DMS153 treated with DMSO at 0.1 percent for 48 hours (cell line): ENCODE data around the gene RTL1.
A peak's percentile ranks its signal among the peaks of the same experiment; 100 is the strongest.

Source experiments
- DNase-seq: peaks from one replicate; lab custom pipeline; 2025; ENCODE audit not compliant: unreplicated experiment; lab: John Stamatoyannopoulos, UW

Gene RTL1

DNA sequence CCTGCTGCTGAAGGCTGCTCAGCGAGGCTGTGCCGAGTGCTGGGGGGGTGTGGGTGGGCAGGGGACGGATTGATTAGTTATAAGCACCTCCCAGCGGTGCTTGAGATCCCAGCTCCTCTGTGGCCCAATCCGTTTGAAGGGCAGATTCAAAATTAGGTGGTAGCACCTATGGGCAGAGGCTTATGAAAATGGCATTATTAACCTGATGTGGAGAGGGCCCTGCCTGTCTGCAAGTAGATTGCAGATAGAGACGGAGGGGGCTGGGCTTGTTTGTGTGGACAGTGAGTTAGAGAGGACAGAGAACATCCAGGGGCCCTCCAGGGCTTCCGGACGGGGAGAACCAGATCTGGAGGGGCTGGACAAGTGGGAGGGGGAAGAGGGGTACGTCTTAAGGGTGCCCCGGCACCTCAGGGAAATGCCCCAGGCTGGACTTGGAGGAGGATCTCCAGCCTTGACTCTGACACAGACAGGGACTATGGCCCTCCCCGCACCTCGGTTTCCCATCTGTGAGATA lies at the start of gene RTL1:
RTL1 (minus strand) TSS at position 51 of the 514 bp plus-strand sequence. CDS start 18,934 bp downstream, outside the sequence.
- no peak for DNase-seq

DNA sequence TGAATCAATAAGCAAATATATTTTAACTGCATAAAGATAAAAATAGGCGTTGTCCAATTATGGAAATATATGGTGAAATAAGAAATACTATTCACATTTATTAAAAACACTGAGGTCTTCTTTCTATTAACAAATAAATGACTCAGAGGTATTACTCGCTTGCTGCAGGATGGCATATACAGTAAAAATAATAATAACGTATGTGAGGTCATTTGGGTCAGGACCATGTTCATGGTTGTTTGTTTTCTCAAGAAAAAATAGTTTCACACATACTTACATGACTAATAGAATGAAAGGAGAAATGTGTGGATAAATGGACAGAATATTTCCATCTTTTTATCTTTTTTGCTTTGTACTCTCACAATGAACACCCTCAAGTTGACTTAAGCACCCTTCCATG lies 46.5 kb upstream of the RTL1 start:
- no peak for DNase-seq

GRCh38 chr14:100944052-100944451 lies 40.5 kb upstream of the RTL1 start:
- DNase-seq, result no peak

GRCh38 chr14:100930270-100930669 lies 26.7 kb upstream of the RTL1 start:
- DNase-seq, result no peak

DNA sequence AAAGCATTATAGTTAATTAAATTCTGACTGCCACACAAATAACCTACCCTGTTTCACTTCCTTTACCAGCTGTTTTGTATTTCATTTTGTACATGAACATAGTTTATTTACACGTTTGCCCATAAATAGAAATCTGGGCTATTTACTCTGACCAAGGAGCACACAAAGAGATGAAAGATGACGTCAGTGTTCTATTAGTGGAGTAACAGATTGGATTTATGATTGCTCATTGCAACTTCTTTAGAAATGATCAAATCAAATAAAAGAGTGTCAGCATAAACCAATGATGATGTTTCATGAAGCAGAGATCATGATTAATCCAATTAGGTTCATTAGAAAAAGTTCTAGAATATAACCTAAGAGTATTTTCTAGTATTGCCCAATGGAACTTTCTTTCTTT lies 12.0 kb upstream of the RTL1 start:
- no peak for DNase-seq

DNA sequence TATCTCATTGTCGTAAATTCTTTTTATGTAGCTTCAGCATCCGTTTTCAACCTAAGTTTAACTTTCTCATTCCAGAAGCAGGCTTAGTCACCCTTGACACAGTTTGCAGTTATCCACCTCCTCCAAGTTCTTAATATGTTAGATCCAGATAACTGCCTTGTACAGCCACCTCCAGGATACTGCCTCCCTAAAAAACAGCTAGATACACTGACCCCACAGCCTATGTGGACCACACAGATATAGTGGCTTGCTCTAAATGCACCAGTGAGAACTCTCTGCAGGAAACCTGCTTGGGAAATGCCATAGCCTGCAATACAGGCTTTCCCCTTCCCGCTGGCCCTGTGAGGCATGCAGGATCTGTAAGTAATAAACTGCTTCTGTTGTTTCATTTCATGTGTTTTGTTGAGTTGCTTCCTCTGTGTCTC lies 11.1 kb upstream of the RTL1 start:
- no peak for DNase-seq

GRCh38 chr14:100911665-100912316 lies 8.3 kb upstream of the RTL1 start:
- peak; percentile 6 for DNase-seq

DNA sequence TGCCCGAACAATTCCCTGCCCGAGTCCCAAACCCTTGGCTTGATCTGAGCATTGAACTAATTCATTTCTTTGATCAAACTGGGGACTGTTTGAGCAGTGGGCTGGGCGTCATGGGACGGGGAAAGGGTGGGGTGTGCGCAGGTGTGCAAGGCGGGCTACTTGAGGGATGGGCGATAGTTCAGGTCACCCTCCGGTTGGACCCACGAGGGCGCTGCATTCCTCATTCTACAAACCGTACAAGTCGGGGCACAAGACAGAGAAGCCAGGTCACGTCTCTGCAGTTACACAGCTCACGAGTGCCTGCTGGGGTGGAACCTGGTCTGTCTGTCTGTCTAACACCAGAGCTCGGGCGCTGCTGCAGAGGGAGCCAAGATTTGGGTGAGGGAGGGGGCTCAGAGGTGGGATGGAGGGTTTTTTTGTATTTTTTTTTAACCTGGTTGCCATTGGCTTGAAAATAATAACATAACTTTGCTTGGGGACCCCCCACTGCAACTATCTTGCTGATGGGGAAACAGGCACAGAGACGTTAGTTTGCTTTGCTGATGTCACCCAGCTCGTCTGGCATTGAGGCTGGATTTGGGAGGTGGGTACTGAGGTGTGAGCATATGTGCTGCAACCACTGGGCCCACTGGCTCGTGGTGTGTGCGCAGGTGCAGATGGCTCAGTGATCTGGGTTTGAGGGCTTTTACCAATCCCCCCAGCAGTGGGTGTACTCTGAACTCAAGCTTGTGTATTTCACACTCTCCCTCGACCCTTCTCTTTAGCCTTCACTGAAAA lies 7.6 kb upstream of the RTL1 start:
- no peak for DNase-seq

DNA sequence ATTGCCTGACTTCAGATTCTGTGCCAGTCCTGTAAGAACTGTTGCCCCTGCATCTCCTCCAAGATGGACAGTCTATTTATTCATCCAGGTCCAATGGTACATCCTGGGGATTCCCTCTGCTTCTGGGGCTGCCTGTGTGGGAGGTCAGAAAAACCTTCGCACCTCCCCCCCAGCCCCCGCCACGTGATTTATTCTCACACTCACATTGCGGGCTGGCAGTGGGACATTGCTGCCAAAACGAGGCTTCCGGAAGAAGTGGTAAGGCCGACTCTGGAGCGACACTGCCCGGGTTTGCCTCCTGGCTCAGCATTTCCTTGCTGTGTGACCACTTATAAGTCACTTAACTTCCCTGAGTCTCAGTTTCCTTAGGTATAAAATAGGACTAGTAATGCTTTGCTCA lies 5.9 kb upstream of the RTL1 start:
- no peak for DNase-seq

- DNase-seq, result no peak
These were observed 3.7 kb upstream of the RTL1 start for GRCh38 chr14:100907240-100907639.

DNA sequence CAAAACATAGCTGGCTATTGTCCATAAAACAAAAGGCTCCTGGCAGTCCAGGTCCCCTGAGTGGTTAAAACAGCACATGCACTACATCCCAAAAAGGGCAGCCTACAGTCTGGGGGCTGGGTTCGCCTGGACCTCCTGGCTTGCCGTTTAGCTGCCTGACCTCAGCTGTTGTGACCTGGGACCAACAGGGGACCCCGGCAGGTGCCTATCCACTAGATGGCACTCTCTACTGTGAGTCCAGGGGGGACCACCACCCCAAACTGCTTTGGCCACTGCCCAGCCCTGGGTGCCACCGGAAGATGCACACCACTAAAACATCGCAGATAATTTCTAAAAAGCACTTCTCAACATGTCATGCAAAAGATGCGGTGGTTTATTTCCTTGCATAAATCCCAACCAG lies 2.9 kb upstream of the RTL1 start:
- no peak for DNase-seq

DNA sequence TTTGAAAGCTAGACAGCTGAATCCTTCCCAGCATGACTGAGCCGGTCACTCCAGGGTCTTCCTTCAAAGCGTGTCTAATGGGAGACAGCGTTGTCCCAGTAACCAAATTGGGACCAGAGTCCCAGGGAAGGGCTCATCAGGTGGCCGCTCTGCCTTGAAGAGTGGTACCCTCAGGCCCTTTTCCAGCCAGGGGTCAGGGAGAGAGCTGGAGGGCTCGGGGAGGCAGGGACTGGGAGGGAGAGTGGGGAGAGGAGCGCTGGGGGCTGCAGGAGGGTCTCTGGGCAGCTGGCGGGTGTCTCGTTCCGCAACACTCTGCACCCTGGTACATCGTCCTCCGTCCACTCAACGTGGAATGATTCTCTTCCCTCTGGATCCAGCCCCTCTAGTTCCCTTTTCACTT lies 1.6 kb upstream of the RTL1 start:
- no peak for DNase-seq

GRCh38 chr14:100904307-100905087 lies 975 bp upstream of the RTL1 start:
- DNase-seq, result no peak

DNA sequence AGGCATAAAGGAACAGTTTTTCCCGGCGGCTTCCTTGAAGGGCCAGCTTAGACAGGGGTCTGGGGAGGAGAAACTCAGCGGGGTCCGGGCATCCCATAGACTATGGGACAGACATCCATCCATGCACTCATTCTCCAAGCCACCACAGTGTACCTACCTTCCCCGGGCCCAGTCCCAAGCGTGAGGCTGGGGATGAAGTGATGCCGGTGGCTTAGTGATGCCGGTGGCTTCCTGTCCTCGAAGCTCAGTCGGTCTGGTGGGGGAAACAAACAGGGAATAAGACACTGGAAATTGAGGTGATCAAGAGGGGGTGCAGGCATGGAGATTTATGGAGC lies 421 bp downstream of the RTL1 start:
- no peak for DNase-seq

DNA sequence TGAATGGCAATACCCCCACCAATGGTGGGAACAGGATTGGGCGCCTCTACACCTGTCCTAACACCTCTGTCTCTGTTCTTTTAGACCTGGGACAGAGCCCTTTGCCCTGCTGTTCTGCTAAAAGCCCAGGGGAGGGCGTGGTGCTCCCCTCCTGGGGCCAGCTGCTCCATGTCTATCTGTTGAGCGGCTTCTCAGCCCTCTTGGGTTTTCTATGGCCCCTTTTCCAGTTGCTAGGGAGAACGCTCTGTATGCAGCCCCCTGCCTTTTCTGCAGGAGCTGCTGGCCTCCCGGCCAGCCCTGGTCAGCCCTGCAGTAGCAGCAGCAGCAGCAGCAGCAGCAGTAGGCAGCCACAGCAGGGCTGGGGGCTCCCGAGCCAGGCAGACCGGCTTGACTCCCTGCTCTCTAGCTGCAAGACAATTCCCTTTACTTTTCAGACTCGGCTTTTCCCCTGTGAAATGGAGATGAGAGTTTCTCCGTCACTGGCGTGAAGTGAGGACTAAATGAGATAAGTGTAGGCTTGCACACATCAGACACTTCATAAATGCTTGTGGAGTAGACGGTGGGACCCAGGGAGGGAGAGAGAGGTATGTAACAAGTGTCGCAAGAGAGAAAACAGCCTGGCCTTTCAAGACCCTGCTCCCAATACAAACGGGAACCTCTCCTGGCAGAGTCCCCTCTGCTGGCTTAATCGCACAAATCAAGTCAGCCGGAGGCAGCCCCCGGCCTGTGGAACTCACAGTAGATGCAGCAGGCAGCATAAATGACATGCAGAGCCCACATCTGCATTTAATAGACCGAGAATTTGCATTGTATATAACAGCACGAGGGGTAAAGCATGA lies 1.0 kb downstream of the RTL1 start:
- DNase-seq, result no peak

DNA sequence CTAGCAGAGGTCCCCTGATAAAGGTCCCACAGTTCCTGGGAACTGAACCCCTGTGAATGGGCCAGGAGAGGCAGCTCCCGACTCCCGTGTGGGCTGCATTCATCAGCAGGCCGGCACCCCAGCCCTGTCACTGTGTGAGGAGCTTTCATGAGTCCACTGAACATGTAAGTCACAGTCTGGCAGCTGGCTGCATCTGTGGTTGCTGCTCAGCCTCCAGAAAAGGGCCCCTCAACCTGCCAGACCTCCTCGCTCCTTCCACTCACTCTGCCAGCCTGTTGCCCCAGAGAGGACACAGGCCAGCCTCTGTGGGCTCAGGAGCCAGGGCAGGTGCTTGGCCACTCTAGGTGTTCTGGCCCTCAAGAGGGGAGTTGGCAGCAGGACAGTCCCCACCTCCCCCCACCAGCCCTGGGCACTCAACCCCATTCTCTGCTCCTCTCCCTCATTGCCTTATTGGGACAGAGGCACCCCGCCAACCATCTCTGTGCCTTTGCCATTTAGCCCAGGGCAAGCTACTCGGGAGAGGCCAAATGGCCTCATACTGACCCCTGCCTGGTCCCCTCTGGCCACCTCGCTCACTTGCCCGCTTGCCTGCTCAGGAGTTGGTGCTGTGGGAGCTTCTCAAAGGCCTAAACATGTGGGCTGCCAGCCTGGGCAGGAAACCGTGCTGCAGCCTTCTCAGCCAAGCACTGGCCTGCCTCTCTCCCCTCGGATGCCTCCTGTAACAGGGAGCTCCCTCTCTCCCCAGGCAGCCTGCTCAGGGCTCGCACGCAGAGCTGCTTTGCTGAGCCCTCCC lies 1.9 kb downstream of the RTL1 start:
- DNase-seq, result no peak

DNA sequence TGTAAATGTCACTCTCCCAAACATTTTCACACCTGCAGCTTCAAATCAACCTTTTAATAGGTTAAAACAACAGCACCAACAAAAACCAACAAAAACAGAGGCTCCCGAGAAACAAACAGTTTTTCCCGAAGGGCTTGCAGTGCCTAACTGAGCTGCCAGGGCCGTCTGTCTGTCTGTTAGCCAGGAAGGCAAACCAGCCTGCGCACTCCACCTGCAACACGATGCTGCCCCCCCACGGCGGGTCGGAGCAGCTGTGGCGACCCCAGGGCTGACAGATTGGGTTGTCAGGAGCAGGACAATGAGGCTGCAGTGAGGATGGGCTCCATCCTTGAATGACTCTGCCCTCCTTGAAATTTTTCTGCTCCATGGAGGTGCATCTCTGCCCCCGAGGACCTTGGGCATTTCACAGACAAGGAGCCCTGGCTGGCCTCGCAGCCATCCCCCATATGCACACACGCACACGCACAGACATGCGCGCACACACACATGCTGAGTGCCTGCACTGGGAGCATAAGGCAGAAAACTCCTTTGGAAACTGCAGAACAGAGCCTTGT lies 2.6 kb downstream of the RTL1 start:
- peak; percentile 27 for DNase-seq

- peak; percentile 13 for DNase-seq
These were observed 3.4 kb downstream of the RTL1 start for GRCh38 chr14:100899884-100900771.
